Germinal center (tissue), 1 donor: Measurements from ENCODE around the gene COBL.

Experiments used
- DNase-seq: peaks from one replicate; pipeline ENCODE4 v3.0.0; 2012; ENCODE audit warnings: mixed read lengths, low spot score

COBL gene

DNA sequence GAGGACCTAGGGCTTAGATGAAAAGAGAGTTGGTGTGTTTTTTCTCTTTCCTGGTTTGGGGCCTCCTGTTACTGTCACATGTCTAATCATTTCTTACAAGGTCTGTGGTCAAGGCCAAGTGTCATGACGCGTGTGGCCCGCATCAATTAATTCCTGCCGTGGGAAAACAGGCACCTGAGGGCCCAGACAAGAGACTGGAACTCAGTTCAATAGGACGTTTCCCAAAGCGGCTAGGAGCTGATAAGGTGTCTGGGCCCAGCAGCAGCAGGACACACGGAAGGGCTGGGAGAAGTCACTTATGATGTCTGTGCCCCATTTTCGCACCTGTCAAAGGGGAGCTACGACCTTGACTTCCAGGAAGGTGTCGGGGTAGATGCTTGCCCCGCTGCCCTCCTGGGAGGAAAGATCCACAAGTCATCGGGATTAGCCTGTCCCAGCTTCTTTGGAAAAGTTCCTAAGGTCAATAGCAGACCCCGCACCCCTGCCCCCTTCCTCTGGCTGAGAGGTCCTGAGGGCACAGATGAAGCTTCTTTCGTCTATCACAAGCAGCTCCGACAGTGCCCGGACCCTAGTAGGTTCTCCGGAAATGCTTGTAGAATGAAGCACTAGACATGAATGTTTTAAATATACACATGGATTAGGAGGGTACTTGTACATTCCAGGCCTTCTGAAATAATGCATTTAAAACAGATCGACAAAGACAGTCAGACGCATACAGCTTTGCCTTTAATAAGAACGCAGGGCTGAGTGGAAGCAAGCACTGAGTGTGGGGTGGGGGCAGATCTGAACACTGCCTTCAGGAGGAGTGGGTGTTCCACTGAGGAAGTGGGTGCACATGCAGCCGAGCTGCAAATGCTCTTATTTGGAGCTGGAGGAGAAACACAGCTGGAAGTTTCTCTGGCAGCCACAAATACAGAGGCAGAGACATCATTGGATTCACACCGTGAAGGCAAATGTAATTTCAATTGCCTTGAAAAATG lies 296.4 kb downstream of the COBL start:
- DNase-seq: no peak

DNA sequence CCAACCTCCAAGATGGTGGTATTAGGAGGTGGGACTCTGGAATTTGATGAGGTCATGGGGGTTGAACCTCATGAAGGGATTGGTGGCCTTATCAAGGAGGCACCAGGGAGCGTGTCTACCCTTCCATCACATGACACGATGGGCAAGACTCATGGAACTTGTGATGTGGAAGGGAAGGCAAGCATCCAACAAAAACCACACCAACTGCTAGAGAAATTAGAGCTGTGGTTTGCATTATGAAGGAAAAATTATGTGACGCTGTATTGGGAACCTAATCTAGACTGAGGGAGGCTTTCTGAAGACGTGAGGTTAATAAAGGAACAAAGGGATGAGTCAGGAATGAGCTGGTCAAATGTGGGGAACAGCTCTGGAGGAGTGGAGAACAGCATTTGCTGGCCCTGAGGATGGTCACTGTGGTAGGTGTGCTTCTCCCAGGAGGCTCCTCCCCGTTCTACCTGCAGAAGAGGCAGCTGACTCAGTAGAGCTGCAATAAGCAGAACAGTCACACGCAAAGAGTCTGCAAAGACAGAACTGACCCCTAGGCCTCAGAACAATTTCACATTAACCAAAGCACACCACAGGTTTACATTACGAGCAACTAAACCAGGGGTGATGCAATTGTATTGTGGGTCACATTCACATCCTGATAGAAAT lies 297.3 kb downstream of the COBL start:
- no peak for DNase-seq

DNA sequence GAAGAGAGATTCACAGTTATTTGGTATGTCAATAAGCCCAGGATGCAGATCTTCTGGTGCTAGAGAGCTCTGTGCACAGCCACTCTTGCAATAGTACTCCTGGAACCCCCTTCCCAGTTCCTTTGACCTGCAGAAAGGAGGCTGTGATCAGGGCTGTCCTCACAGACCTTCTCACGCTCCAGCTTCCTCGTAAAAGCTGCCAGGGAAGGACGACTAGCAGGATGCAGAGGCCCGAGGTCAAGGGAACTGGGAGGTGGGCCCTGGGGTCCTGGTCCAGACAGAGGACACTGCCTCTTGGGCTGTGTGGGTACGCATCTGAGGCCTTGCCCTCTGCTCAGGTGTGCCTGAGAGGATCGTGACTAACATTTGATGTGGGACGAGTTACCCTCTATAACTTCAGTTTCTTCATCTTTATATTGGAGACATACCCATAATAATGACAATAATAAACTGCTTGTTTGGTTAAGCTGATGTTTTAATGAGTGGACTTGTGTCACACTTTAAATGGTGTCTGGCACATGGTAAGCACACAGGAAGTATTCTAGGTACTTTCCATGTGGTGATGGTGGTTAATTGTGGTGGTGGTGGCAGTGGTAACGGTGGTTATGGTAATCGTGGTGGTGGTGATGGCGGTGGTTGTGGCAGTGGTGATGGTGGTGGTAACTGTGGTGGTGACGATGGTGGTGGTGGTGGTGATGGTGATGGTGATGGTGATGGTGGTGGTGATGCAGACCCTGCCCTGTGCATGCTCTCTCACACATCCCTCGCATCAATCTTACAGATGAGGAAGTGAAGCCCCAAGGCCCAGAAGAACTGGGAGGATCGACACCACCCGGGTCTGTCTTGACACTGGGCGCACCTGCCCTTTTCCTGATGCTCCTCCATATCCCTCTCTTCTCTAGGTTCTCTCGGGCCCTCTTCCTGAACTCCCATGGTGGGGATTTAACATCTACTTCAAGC lies 298.8 kb downstream of the COBL start:
- DNase-seq: no peak

DNA sequence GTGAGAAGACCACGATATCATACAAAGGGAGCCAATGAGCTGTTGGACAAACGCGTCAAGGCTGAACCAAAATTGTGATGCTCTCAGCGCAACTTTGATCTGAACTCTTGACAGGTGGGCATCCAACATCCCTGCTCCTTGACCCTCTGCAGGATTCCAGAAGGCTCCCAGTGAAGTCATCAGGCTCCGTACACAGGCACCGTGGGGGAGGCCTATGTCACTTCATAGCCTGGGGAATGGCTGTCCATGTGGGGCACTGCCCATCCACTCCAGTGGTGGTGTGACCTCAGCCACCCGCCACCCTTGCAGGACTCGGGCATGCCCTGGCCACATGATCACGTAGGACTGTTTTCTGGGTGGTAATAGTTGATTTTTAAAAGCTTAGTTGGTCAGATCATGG lies 300.1 kb downstream of the COBL start:
- DNase-seq: no peak

DNA sequence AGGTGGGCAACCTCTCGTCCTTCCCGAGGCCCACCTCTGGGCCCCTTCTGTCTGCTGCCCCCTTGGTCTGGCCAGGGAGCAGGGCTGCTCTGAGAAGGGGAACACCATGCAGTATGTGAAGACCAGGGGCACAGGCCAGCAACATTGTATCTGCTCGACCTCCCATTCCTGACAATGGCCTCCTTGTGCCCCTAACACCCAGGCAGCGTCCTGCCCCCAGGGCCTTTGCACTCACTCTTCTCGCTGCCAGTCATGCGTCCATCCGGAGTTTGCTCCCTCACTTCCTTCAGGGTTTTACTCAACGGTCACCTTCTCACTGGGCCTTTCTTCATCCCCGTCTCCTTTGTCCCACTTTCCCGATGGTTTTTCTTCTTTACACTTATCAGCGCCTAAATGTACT lies 301.0 kb downstream of the COBL start:
- no peak for DNase-seq

DNA sequence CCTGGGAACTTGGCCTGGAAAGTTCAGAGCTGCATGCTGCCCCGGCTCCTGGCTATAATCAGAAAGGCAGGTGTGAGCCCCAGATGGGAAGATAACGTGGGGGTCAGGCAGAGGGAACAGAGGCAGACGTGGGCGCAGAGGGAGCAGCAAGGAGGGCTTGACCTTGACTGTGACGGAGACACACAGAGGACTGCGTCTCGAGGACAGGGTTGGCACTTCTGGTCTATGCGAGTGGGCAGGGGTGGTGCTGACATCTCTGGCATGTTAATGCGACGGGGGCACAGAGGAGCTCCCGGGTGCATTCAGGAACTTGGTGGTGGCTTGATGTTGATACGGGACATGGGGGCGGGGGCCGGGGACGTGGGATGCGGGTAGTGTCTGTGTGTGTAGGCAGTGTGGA lies 301.8 kb downstream of the COBL start:
- DNase-seq: no peak

DNA sequence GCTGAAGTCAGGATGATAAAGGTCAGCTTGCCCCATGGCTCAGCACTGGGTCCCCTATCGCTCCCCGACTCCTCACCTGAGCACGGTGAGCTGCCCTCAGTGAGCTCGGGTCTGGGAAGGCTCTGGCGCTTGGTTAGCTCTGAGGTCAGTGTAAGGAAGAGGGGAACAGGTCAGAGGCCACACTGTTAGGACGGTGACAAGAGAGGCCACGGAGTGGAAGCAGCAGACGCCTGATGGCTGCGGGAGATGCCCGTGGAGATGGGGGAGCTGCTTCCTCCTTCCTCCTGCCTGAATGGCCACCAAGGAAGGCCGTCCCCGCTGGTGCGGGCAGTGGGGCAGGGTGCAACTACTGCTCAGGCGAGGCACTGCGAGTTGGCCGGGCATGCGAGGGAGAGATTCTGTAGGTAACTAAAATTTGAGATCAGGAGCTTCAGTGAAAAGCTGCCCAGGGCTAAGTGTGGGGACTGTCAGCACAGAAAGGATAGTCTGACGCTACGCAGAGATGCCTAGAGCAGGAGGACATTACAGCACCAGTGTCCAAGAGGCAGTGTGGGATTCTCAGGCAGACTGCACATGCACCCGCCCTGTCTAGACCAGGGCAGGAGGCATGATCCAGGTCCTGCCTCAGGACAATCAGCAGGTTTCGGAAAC lies 302.6 kb downstream of the COBL start:
- DNase-seq: no peak

DNA sequence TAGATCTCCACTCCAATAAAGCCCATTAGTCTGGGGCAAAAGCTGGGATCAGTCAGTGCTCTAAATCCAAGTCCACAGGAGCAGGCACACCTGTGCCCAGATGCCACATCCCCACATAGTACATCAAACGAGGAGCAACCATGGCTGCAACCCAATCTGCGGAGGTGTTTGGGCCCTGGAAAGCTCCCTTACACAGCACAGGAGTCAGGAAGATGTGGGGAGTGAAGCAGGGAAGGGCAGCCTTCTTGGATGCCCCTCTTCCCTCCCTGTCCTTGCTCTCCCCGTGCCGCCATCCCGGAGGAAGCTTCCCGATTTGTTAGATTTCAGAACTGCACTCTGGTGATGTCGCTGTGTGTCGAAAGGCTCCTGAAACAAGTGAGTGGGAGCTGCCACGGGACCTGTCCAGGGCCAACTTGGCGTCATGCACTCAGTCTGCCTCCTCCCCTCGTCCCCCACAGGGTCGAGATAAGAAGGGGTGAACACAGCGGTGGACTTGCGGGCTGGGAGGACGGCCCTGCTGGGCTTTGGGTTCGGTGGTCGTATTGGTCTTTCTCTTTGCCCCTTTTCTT lies 303.3 kb downstream of the COBL start:
- no peak for DNase-seq

DNA sequence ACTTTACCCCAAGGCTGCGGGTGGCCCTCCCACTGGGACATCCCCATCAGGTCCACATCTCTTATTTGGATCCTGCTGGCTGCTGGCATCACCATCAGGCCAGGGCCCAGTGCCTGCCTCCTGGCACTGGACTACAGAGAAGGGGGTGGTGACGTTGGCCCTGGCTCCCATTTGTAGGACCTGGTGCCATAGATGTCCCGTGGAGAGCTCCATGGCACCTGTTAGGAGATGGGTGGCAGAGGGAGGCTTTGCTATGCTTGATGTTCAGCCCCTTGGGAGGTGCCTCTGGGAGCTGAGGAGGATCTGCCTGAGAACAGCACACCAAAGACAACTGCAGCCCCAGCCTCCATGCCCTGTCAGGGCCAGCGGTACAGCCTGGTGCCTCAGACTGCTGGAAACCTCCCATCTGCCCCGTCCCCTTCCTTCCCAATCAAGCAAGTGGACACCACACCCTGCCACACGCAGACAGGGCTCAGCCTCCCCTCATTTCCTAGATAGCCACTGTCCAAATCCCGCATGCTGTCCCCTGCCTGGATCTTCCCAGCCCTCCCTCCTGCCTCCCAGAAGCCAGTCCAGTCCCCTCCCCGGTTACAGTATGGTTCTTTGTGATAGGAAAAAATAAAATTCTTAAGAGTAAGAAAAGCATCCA lies 303.9 kb downstream of the COBL start:
- no peak for DNase-seq

DNA sequence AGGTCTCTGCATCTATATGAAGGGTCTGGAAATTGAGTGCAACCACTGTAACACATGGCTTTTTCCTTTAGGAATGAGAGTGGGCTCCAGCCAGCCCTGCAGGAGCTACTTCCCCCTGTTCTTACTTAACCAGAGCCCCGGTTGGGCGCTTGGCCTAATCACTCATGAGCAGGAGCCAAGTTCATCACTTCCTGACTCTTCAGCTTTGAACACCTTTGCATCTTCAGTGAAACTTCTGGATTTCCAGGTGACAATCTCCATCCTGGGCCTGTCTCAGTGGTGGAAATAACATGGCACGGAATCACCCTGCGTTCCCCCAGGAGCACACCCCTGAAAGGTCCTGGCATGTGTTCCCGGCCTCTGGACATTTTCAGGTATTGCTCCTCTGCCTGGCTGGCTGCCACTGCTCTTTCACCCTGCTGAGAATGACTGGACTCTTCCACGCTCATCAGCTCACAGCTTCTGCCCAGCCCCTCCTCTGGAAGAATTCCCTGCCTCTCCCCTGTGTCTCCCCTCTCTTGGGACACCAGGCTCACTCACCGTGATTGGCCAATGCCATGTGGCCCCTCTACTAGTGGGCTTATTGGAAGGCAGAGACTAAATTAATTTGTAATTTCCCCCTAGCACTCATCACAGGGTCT lies 304.8 kb downstream of the COBL start:
- no peak for DNase-seq

DNA sequence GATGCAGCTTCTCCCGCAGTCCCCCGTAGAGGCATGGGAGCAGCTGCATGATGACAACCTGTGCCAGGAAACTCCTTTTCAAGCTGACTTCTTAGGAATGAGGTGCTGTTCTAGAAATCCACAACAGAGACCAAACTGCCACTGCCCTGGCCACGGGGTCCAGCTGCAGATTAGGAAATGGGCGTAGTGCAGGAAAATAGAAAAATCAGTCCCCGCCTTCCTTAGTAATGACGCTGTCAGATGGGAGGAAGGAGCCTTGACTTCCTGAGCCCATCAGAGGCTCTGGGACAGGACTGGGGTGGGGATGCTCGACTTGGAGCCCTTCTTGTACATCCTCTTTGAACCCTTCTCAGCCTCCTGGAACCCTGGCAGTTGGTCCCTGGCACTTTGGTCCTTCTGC lies 306.1 kb downstream of the COBL start:
- no peak for DNase-seq

DNA sequence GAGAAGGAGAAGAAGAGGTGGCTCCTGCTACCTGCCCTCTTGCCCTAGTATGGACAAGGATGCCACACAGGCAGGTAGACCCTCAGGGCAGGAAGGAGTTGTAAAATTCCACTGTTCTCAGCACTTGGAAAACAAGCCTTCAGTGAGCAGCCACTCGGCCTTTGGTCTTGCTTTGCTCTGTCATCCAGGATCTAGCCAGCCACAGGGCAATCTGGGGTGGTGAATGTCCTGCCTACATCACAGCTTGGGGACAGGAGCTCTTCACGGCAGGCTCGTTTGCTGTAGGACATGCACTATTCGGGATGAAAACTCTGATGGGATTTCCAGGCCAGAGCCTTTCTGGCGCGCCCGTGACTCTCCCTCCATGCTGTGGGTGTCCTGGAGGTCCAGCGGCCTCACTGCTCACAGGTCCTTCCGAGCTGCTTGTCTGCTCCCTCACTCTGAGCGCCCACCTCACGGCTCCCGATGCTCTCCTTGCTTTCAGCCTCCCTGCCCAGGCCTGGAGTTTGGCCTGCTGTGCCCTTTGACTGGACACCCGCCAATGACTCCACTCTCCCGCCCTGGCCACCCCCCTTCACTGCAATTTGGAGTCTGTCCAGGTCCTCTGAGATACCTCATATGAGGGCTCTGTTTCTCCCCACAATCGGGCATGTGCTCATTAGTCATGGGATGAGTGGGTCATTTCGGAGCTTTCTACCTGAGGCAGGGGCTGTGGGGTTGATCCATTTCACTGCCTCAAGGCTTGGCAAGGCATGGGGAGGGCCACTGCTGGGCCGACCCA lies 306.7 kb downstream of the COBL start:
- DNase-seq: no peak

DNA sequence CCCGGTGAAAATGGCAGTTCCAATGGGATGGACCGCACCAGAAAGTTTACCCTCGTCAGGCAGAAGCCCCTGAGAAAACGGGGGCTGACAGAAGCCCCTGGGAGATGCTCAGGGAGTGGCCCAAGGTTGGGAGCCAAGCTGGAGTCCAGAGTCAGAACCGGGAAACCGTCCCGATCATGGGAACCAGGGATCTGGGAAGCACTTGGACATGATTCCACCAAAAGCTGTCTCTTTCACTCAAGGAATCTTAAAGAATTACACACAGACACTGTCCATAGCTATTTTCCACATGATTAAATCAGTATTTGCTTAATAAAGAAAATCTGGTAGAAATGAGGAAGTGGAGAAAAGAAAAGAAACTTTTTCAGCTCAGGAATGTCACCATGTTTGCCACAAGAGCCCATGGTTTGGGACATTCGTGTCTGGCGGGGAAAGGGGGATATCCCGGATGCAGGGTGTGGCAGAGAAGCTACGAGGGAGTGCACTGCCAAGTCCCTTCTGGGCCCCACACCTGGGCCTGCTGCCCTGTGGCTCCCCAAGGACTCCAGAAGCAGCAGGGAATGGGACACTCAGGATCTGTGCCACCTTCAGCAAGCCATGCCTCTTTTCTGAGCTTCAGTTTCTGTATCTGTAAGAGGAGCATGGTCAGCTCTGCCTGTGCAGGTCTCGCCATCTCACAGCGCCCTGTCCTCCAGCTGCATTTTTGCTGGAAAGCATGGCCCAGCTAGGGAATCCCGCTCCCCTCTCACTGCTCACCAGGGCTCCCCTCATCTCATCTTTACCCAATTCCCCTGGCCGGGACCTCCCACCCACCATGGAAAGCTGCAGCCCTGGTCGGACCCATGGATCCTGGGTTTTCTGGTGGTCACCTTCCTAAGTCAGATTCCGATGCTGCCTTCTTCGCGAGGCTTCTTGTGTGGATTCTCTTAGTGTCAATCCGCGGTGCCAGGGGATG lies 308.8 kb downstream of the COBL start:
- no peak for DNase-seq

DNA sequence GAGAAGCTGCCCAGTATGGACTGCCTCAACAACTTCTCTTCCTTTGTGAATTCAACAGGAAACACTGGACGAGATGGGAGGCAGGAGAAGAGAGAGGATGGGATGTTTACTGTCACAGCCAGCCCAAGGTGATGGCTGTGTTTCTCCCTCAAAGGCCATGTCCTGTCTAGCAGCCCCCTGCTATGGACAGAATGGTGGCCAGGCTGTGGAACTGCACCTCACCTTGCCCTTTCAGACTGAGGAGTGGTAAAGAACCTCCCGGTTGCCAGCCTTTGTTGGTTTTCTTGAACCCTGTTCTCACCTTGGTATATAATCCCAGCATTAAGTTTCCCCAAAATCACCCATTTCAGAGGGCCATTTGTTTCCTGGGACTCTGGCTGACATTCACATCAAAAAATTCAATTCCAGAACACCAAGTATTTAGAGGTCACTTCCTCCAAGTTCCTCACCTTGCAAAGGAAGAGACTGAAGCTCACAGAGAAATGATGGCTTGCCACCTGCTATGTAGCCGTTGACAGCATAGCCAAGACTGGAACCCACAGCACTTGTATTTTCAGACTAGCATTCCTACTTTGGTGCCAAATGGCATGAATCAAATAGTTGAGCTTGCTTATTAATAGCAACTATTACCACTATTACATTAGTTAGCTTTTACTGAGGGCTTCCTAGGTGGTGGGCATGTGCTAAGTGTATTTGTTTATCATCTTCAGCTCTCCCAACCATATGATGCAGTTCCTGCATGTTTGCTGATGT lies 309.9 kb downstream of the COBL start:
- no peak for DNase-seq

DNA sequence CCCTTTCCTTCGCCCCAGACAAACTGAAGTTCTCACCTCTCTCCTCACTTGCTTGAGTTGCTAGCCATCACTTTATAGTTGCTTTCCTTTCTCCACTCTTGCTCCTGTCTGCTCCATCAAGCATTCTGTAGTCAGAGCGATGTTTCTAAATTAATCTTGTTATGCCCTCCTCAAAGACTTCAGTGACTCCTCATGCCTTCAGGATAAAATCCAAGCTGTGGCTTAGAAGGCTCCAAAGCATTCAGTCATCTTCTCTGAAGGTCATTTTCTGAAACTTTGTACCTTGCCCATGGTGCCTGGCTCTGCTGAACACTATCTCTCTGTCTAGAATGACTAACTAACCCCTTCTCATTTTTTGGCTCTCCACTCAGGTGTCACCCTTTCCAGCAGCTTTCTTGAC lies 311.5 kb downstream of the COBL start:
- DNase-seq: no peak

DNA sequence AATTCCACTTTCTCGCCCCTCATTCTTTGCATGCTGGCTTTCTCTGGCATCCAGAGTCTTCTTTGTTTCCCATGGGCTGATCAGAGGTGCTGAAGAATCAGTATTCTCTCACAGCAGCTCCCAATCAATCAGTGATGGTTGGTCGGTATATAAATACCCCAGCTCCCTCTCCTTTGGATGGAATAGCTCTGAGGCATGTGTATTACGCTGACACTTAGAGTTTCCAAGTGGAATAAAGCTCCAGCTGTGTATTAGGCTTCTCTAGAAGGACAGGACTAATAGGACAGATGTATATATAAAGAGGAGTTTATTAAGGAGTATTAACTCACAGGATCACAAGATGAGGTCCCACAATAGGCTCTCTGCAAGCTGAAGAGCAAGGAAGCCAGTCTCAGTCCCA lies 315.7 kb downstream of the COBL start:
- no peak for DNase-seq

DNA sequence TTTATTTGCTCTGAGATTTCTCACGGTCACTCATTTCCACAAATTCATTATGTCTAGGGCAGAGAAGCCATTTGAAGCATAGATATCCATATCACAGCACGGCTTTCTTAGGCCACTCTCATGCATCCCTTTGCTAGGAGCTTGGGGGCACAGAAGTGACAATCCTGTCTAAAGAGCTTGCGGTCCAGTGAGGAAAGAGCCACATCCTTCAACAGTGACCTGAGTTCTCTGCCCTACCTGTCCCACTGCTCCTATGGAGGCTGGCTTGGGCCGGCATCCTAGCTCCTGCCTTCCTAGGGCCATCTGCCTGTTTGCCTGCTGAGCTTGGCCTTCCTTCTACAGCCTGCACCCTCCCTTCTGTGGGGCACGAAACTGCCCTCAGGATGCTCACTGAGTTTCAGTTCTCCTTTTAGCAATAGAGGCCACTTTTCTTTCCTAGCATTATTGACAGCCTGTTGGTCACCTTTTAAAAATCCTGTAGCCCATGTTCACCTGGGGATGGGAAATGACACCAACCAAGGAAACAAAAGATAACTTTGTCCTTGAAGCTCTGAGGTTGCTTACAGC lies 321.8 kb downstream of the COBL start:
- DNase-seq: no peak
